Activated T-helper 2 cell treated with anti-CD3 and anti-CD28 coated beads, Interferon-gamma antibody, Interleukin-2, Interleukin-4, amounts not matched to agents 10 μg/mL and 5 μg/mL and 100 μg/mL, durations not matched to agents 14 hours and 24 hours and 36 hours (primary cell): ENCODE data around the gene GRB2. TPM values are rescaled to one million over a fixed set of nuclear protein-coding genes. Genes with fewer than 3 reads are reported as not detected.
"Not testable (repeated sequence)": the region's sequence is repeated elsewhere in the genome, so short reads cannot be mapped to it uniquely, and the experiment has no call there.

ENCODE experiments used
- DNase-seq: peaks from one replicate; pipeline ENCODE4 v3.0.0; 2021; ENCODE audit warnings: low spot score
- H3K27ac Mint-ChIP-seq: one replicate; pipeline ENCODE4 v1.8.0; 2021; ENCODE audit warnings: mixed read lengths
- H3K27me3 Mint-ChIP-seq: one replicate; pipeline ENCODE4 v1.8.0; 2021; ENCODE audit warnings: low read depth, mixed read lengths
- H3K36me3 Mint-ChIP-seq: one replicate; pipeline ENCODE4 v1.8.0; 2021; ENCODE audit warnings: low read depth, mixed read lengths
- H3K4me1 Mint-ChIP-seq: one replicate; pipeline ENCODE4 v1.8.0; 2021; ENCODE audit warnings: low read depth, mixed read lengths
- H3K4me3 Mint-ChIP-seq: one replicate; pipeline ENCODE4 v1.8.0; 2021; ENCODE audit warnings: low read depth, mild to moderate bottlenecking, moderate library complexity, mixed read lengths
- H3K9me3 Mint-ChIP-seq: one replicate; pipeline ENCODE4 v1.8.0; 2021; ENCODE audit warnings: mixed read lengths
- intact Hi-C: fragments of 100-400 bp; cut with micrococcal nuclease; formaldehyde crosslinking; loops from one replicate; pipeline ENCODE4 v1.15.1; 2023
- total RNA-seq: library from RNA; stranded (reverse); gene quantifications from 2 replicates; pipeline ENCODE4 v1.2.3, GENCODE V29; 2022

GRB2 gene
- total RNA-seq, 1 donor from 2014 or later, result 176 TPM

- Mint-ChIP-seq H3K36me3 (peaks cover 30% of the 10 kb centered on the region), H3K9me3 (no peaks in the 10 kb centered on the region), H3K27me3 (no peaks in the 10 kb centered on the region), H3K4me1 (peaks cover 19% of the 10 kb centered on the region), H3K27ac (peak overlapping the region; percentile 87), H3K4me3 (no peak overlapping the region)
- intact Hi-C loops, result no loop called here
- DNase-seq, result no peak
Observed at GRCh38 chr17:75315541-75316243, 89.8 kb downstream of the GRB2 start.

GRCh38 chr17:75313941-75314551, 91.4 kb downstream of the GRB2 start:
- Mint-ChIP-seq H3K27ac (peak overlapping the region; percentile 31), H3K36me3 (peaks cover 19% of the 10 kb centered on the region), H3K9me3 (no peaks in the 10 kb centered on the region), H3K4me3 (no peak overlapping the region), H3K27me3 (no peaks in the 10 kb centered on the region), H3K4me1 (peaks cover 19% of the 10 kb centered on the region)
- intact Hi-C loops, result no loop called here
- no peak for DNase-seq

- H3K4me3 Mint-ChIP-seq, result no peak overlapping the region
- no peaks in the 10 kb centered on the region for H3K9me3 Mint-ChIP-seq
- peaks cover 3% of the 10 kb centered on the region for H3K36me3 Mint-ChIP-seq
- intact Hi-C loops, result no loop called here
- no peaks in the 10 kb centered on the region for H3K27me3 Mint-ChIP-seq
- H3K27ac Mint-ChIP-seq, result no peak overlapping the region
- peaks cover 7% of the 10 kb centered on the region for H3K4me1 Mint-ChIP-seq
- no peak for DNase-seq
Observed at GRCh38 chr17:75308732-75309629, 96.5 kb downstream of the GRB2 start.

- no peaks in the 10 kb centered on the region for H3K9me3 Mint-ChIP-seq
- H3K27me3 Mint-ChIP-seq, result no peaks in the 10 kb centered on the region
- H3K36me3 Mint-ChIP-seq, result no peaks in the 10 kb centered on the region
- no peak for DNase-seq
- H3K4me1 Mint-ChIP-seq, result peaks cover 3% of the 10 kb centered on the region
- no peak overlapping the region for H3K27ac Mint-ChIP-seq
- intact Hi-C loops, result no loop called here
- H3K4me3 Mint-ChIP-seq, result no peak overlapping the region
Observed at GRCh38 chr17:75307957-75308731, 97.3 kb downstream of the GRB2 start.

- no peaks in the 10 kb centered on the region for H3K9me3 Mint-ChIP-seq
- H3K27me3 Mint-ChIP-seq, result no peaks in the 10 kb centered on the region
- intact Hi-C loops, result no loop called here
- H3K4me1 Mint-ChIP-seq, result peaks cover 7% of the 10 kb centered on the region
- H3K36me3 Mint-ChIP-seq, result peaks cover 3% of the 10 kb centered on the region
- H3K4me3 Mint-ChIP-seq, result no peak overlapping the region
- no peak overlapping the region for H3K27ac Mint-ChIP-seq
- no peak for DNase-seq
Observed at GRCh38 chr17:75301502-75302206, 103.8 kb downstream of the GRB2 start.

GRCh38 chr17:75301049-75301448, 104.4 kb downstream of the GRB2 start:
- Mint-ChIP-seq H3K4me3 (no peak overlapping the region), H3K27ac (peak overlapping the region; percentile 44), H3K9me3 (no peaks in the 10 kb centered on the region), H3K36me3 (peaks cover 3% of the 10 kb centered on the region), H3K27me3 (no peaks in the 10 kb centered on the region), H3K4me1 (peaks cover 9% of the 10 kb centered on the region)
- no peak for DNase-seq
- intact Hi-C loops, result no loop called here

- Mint-ChIP-seq H3K27me3 (no peaks in the 10 kb centered on the region), H3K4me1 (peaks cover 15% of the 10 kb centered on the region), H3K27ac (no peak overlapping the region), H3K4me3 (no peak overlapping the region), H3K9me3 (no peaks in the 10 kb centered on the region), H3K36me3 (peaks cover 4% of the 10 kb centered on the region)
- intact Hi-C loops, result no loop called here
- no peak for DNase-seq
Observed at GRCh38 chr17:75300280-75300679, 105.2 kb downstream of the GRB2 start.

GRCh38 chr17:75295201-75296158, 110.0 kb downstream of the GRB2 start:
- DNase-seq, result no peak
- Mint-ChIP-seq H3K9me3 (no peaks in the 10 kb centered on the region), H3K4me3 (peak overlapping the region; percentile 66), H3K4me1 (peaks cover 22% of the 10 kb centered on the region), H3K27me3 (no peaks in the 10 kb centered on the region), H3K36me3 (peaks cover 7% of the 10 kb centered on the region), H3K27ac (peak overlapping the region; percentile 99)
- intact Hi-C loops, result loop anchor here (1.0 to 10.0 kb wide), 3 partner anchors 43 to 219 kb away; partner anchors contain the start of genes CASKIN2 and TSEN54

GRCh38 chr17:75292810-75293448, 112.5 kb downstream of the GRB2 start:
- not testable (repeated sequence) for H3K27me3 Mint-ChIP-seq, H3K9me3 Mint-ChIP-seq, H3K4me3 Mint-ChIP-seq, DNase-seq
- peaks cover 15% of the 10 kb centered on the region for H3K36me3 Mint-ChIP-seq
- H3K27ac Mint-ChIP-seq, result peak overlapping the region; percentile 42
- peaks cover 31% of the 10 kb centered on the region for H3K4me1 Mint-ChIP-seq
- intact Hi-C loops, result loop anchor here (10.0 kb wide), 1 partner anchor 222 kb away; the partner anchor contains the start of genes CASKIN2 and TSEN54

- peak overlapping the region; percentile 100 for H3K27ac Mint-ChIP-seq
- no peaks in the 10 kb centered on the region for H3K27me3 Mint-ChIP-seq
Observed at GRCh38 chr17:75289832-75290337, 115.6 kb downstream of the GRB2 start.

More at GRCh38 chr17:75289832-75290337, 115.6 kb downstream of the GRB2 start:
- intact Hi-C loops, result loop anchor here (1.0 to 10.0 kb wide), 6 partner anchors 7 to 225 kb away; partner anchors contain the start of genes CASKIN2, GGA3, GRB2 and MIF4GD
- DNase-seq, result peak; percentile 65
- Mint-ChIP-seq H3K4me1 (peaks cover 23% of the 10 kb centered on the region), H3K36me3 (peaks cover 33% of the 10 kb centered on the region), H3K4me3 (peak overlapping the region; percentile 99), H3K9me3 (no peaks in the 10 kb centered on the region)
